HG03280 (cell line): ENCODE results near the gene MYOZ2.

Source experiments
- ATAC-seq: cut with Tn5 transposase; IDR thresholded peaks from one replicate; pipeline ENCODE4 v1.9.1; 2021; ENCODE audit warnings: mild to moderate bottlenecking, moderate library complexity; ENCODE audit not compliant: unreplicated experiment

Gene MYOZ2

GRCh38 chr4:119237201-119237600 is 101.6 kb downstream of the MYOZ2 start:
- no peak for ATAC-seq
